GM19468 (cell line): ENCODE results near the gene TPRG1L.

Source experiments
- ATAC-seq: cut with Tn5 transposase; IDR thresholded peaks from one replicate; pipeline ENCODE4 v1.9.1; 2021; ENCODE audit warnings: mild to moderate bottlenecking, moderate library complexity, moderate number of reproducible peaks; ENCODE audit not compliant: unreplicated experiment; ENCODE audit errors: extremely low read depth

TPRG1L gene

GRCh38 chr1:3593334-3593733 lies 31.5 kb upstream of the TPRG1L start:
- no peak for ATAC-seq

GRCh38 chr1:3593745-3594144 lies 31.1 kb upstream of the TPRG1L start:
- no peak for ATAC-seq

GRCh38 chr1:3594706-3595377 lies 30.0 kb upstream of the TPRG1L start:
- no peak for ATAC-seq

- no peak for ATAC-seq
Observed at GRCh38 chr1:3595949-3596348, 28.9 kb upstream of the TPRG1L start.

GRCh38 chr1:3596663-3597598 lies 27.9 kb upstream of the TPRG1L start:
- no peak for ATAC-seq

- ATAC-seq: no peak
Observed at GRCh38 chr1:3597599-3597964, 27.2 kb upstream of the TPRG1L start.

- no peak for ATAC-seq
Observed at GRCh38 chr1:3598051-3598491, 26.7 kb upstream of the TPRG1L start.

GRCh38 chr1:3598522-3599285 lies 26.1 kb upstream of the TPRG1L start:
- no peak for ATAC-seq

GRCh38 chr1:3599286-3599811 lies 25.5 kb upstream of the TPRG1L start:
- no peak for ATAC-seq

- ATAC-seq: no peak
Observed at GRCh38 chr1:3599816-3600215, 25.0 kb upstream of the TPRG1L start.

- ATAC-seq: no peak
Observed at GRCh38 chr1:3600354-3600753, 24.5 kb upstream of the TPRG1L start.

- no peak for ATAC-seq
Observed at GRCh38 chr1:3601743-3602142, 23.1 kb upstream of the TPRG1L start.

GRCh38 chr1:3602375-3602774 lies 22.4 kb upstream of the TPRG1L start:
- no peak for ATAC-seq

- ATAC-seq: no peak
Observed at GRCh38 chr1:3603156-3603555, 21.7 kb upstream of the TPRG1L start.

GRCh38 chr1:3603571-3604467 lies 21.0 kb upstream of the TPRG1L start:
- ATAC-seq: no peak

- ATAC-seq: no peak
Observed at GRCh38 chr1:3604468-3604974, 20.3 kb upstream of the TPRG1L start.

GRCh38 chr1:3604997-3605823 lies 19.6 kb upstream of the TPRG1L start:
- ATAC-seq: no peak
